HG03064 (cell line): Measurements from ENCODE around the gene MAG.
"Not testable (repeated sequence)": the region's sequence is repeated elsewhere in the genome, so short reads cannot be mapped to it uniquely, and the experiment has no call there.

Experiments
- ATAC-seq: cut with Tn5 transposase; IDR thresholded peaks from one replicate; pipeline ENCODE4 v1.9.1; 2021; ENCODE audit warnings: low read depth; ENCODE audit not compliant: unreplicated experiment

The MAG gene

GRCh38 chr19:35279985-35280821 is 11.8 kb upstream of the MAG start:
- no peak for ATAC-seq

- no peak for ATAC-seq
These were observed 10.7 kb upstream of the MAG start for GRCh38 chr19:35281303-35281702.

GRCh38 chr19:35284153-35285094 is 7.5 kb upstream of the MAG start:
- ATAC-seq = no peak

- no peak for ATAC-seq
These were observed 6.9 kb upstream of the MAG start for GRCh38 chr19:35285095-35285449.

GRCh38 chr19:35285465-35285864 is 6.5 kb upstream of the MAG start:
- not testable (repeated sequence) for ATAC-seq

GRCh38 chr19:35286101-35286500 is 5.9 kb upstream of the MAG start:
- ATAC-seq = not testable (repeated sequence)

- no peak for ATAC-seq
These were observed 4.2 kb upstream of the MAG start for GRCh38 chr19:35287713-35288112.

- no peak for ATAC-seq
These were observed 3.6 kb upstream of the MAG start for GRCh38 chr19:35288331-35288730.

- ATAC-seq = no peak
These were observed 3.1 kb upstream of the MAG start for GRCh38 chr19:35288906-35289305.

GRCh38 chr19:35290381-35291127 is 1.4 kb upstream of the MAG start:
- no peak for ATAC-seq

GRCh38 chr19:35291259-35291658 is 702 bp upstream of the MAG start:
- no peak for ATAC-seq

- no peak for ATAC-seq
These were observed 731 bp downstream of the MAG start for GRCh38 chr19:35292421-35293362.

- no peak for ATAC-seq
These were observed 1.4 kb downstream of the MAG start for GRCh38 chr19:35293363-35293739.

GRCh38 chr19:35293808-35294207 is 1.8 kb downstream of the MAG start:
- no peak for ATAC-seq

GRCh38 chr19:35294328-35294727 is 2.4 kb downstream of the MAG start:
- no peak for ATAC-seq

- ATAC-seq = no peak
These were observed 3.2 kb downstream of the MAG start for GRCh38 chr19:35294859-35295791.

GRCh38 chr19:35295792-35296462 is 4.0 kb downstream of the MAG start:
- no peak for ATAC-seq
